Activated CD4-positive, alpha-beta T cell treated with anti-CD3 and anti-CD28 coated beads, Interleukin-2, amount 50 U/mL, for 1 hour (primary cell): ENCODE results near the gene FTCD.
"Not testable (repeated sequence)": the region's sequence is repeated elsewhere in the genome, so short reads cannot be mapped to it uniquely, and the experiment has no call there.

Experiments used
- DNase-seq: peaks from one replicate; pipeline ENCODE4 v3.0.0-alpha.2; 2020

FTCD gene

GRCh38 chr21:46171585-46171984, 16.2 kb upstream of the FTCD start:
- DNase-seq, result no peak

- not testable (repeated sequence) for DNase-seq
Measured at GRCh38 chr21:46170436-46171193, 15.2 kb upstream of the FTCD start.

- DNase-seq, result no peak
Measured at GRCh38 chr21:46168659-46169386, 13.4 kb upstream of the FTCD start.

- DNase-seq, result no peak
Measured at GRCh38 chr21:46168238-46168637, 12.9 kb upstream of the FTCD start.

- DNase-seq, result no peak
Measured at GRCh38 chr21:46165098-46165497, 9.7 kb upstream of the FTCD start.

GRCh38 chr21:46163380-46163779, 8.0 kb upstream of the FTCD start:
- no peak for DNase-seq

- DNase-seq, result no peak
Measured at GRCh38 chr21:46161633-46162592, 6.5 kb upstream of the FTCD start.

GRCh38 chr21:46160907-46161632, 5.7 kb upstream of the FTCD start:
- DNase-seq, result no peak

- DNase-seq, result no peak
Measured at GRCh38 chr21:46160657-46160906, 5.2 kb upstream of the FTCD start.

GRCh38 chr21:46159841-46160656, 4.7 kb upstream of the FTCD start:
- DNase-seq, result no peak

GRCh38 chr21:46159390-46159789, 4.0 kb upstream of the FTCD start:
- DNase-seq, result no peak

GRCh38 chr21:46158666-46159300, 3.4 kb upstream of the FTCD start:
- DNase-seq, result no peak

- no peak for DNase-seq
Measured at GRCh38 chr21:46157987-46158451, 2.6 kb upstream of the FTCD start.

GRCh38 chr21:46157396-46157986, 2.1 kb upstream of the FTCD start:
- DNase-seq, result no peak

- no peak for DNase-seq
Measured at GRCh38 chr21:46156678-46157077, 1.3 kb upstream of the FTCD start.

GRCh38 chr21:46156378-46156645, 933 bp upstream of the FTCD start:
- DNase-seq, result no peak

GRCh38 chr21:46154955-46155513, 345 bp downstream of the FTCD start:
- no peak for DNase-seq

- no peak for DNase-seq
Measured at GRCh38 chr21:46154155-46154954, 1.0 kb downstream of the FTCD start.

GRCh38 chr21:46153247-46154154, 1.9 kb downstream of the FTCD start:
- peak; percentile 47 for DNase-seq
